GM12801 (cell line): ENCODE results near the gene NBPF19.
"Not testable (repeated sequence)": the region's sequence is repeated elsewhere in the genome, so short reads cannot be mapped to it uniquely, and the experiment has no call there.

ENCODE experiments used
- CTCF ChIP-seq: IDR thresholded peaks from one replicate; pipeline ENCODE4 v1.5.1; 2011; ENCODE audit warnings: control low read depth; ENCODE audit not compliant: insufficient read length; ENCODE audit errors: extremely low read depth

The NBPF19 gene

GRCh38 chr1:149474745-149475144, at the start of gene NBPF19:
NBPF19 (plus strand) TSS chr1:149475045; CDS start chr1:149475933, 888 bp downstream.
- not testable (repeated sequence) for TF ChIP-seq CTCF
